Activated CD4-positive, alpha-beta T cell treated with anti-CD3 and anti-CD28 coated beads, Interleukin-2, Interleukin-4, amounts not matched to agents 100 ng/mL and 50 ng/mL, durations not matched to agents 16 hours and 8 hours (primary cell): ENCODE results near the gene ZNF14.
A peak's percentile ranks its signal among the peaks of the same experiment; 100 is the strongest.
"Not testable (repeated sequence)": the region's sequence is repeated elsewhere in the genome, so short reads cannot be mapped to it uniquely, and the experiment has no call there.

Source experiments
- DNase-seq: peaks from one replicate; pipeline ENCODE4 v3.0.0-alpha.2; 2020; ENCODE audit warnings: low spot score

ZNF14 gene

DNA sequence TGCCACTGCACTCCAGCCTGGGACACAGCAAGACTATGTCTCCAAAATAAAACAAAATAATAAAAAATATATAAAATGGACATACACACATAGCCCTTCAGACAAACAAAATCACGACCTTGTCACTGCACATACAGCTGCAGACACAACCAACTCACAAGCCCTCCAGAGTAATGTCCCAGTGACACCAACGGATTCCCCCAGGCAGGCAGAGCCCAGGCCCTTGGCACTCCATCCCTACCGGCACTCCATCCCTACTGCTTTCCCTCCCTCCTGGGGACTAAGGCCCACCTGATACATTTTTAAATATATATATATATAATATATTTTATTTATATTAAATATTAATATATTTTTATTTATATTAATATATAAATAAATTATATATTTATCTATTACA lies 45.8 kb downstream of the ZNF14 start:
- no peak for DNase-seq

DNA sequence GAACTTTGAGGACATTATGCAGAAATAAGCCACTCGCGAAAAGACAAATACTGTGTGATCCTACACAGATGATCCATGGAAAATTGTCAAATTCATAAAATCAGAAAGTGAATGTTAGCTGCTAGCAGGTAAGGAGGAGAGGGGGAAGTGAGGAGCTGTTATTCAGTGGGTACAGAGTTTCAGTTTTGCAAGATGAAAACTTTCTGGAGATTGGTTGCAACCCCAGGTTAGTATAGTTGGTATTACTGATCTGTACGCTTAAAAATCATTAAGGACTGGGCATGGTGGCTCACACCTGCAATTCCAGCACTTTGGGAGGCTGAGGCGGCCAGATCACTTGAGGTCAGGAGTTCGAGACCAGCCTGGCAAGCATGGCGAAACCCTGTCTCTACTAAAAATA lies 46.3 kb downstream of the ZNF14 start:
- no peak for DNase-seq

DNA sequence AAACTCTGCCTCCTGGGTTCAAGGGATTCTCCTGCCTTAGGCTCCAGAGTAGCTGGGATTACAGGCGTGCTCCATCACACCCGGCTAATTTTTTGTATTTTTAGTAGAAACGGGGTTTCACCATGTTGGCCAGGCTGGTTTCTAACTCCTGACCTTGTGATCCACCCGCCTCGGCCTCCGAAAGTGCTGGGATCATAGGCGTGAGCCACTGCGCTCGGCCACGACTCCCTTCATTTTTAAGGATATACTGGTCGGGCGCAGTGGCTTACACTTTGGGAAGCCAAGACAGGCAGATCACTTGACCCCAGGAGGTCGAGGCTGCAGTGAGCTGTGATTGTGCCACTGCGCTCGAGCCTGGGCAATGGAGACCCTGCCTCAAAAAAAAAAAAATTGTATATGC lies 46.8 kb downstream of the ZNF14 start:
- DNase-seq, result not testable (repeated sequence)

DNA sequence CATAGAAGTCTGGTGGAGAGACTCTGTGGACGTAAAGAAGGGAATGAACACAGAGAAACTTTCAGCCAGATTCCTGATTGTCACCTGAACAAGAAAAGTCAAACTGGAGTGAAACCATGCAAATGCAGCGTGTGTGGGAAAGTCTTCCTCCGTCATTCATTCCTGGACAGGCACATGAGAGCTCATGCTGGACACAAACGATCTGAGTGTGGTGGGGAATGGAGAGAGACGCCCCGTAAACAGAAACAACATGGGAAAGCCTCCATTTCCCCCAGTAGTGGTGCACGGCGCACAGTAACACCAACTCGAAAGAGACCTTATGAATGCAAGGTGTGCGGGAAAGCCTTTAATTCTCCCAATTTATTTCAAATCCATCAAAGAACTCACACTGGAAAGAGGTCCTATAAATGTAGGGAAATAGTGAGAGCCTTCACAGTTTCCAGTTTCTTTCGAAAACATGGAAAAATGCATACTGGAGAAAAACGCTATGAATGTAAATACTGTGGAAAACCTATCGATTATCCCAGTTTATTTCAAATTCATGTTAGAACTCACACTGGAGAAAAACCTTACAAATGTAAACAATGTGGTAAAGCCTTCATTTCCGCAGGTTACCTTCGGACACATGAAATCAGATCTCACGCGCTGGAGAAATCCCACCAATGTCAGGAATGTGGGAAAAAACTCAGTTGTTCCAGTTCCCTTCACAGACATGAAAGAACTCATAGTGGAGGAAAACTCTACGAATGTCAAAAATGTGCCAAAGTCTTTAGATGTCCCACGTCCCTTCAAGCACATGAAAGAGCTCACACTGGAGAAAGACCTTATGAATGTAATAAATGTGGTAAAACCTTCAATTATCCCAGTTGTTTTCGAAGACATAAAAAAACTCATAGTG lies 53.5 kb downstream of the ZNF14 start:
- no peak for DNase-seq

- no peak for DNase-seq
These were observed 55.3 kb downstream of the ZNF14 start for GRCh38 chr19:19677579-19677978.

- no peak for DNase-seq
These were observed 58.6 kb downstream of the ZNF14 start for GRCh38 chr19:19674315-19674714.

DNA sequence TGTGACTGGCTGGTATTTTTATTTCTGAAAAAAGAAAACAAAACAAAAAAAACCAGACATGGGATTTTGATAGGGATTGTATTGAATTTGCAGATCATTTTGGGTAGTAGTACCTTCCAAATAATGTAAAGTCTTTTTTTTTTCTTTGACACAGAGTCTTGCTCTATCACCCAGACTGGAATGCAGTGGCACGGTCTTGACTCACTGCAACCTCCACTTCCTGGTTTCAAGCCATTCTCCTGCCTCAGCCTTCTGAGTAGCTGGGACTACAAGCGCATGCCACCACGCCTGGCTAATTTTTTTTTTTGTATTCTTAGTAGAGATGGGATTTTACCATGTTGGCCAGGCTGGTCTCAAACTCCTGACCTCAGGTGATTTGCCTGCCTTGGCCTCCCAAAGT lies 60.1 kb downstream of the ZNF14 start:
- no peak for DNase-seq

DNA sequence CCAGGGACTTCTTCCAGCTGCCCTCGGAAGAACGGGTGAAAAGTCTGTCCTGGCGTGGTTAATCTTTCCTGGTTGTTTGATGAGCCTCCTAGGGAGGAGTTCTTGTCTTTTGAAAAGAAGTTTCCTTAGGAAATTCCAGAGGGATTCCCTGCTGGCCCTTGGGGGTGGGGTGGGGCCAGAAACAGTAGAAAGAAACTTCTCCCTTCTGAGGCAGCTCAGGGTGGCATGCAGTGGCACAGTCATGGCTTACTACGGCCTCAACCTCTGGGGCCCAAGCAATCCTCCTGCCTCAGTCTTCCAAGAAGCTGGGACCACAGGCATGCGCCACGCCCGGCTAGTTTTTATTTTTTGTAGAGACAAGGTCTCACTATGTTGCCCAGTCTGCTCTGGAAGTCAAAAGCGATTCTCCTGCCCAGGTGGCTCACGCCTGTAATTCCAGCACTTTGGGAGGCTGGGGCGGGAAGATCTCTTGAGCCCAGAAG lies 62.8 kb downstream of the ZNF14 start:
- no peak for DNase-seq

DNA sequence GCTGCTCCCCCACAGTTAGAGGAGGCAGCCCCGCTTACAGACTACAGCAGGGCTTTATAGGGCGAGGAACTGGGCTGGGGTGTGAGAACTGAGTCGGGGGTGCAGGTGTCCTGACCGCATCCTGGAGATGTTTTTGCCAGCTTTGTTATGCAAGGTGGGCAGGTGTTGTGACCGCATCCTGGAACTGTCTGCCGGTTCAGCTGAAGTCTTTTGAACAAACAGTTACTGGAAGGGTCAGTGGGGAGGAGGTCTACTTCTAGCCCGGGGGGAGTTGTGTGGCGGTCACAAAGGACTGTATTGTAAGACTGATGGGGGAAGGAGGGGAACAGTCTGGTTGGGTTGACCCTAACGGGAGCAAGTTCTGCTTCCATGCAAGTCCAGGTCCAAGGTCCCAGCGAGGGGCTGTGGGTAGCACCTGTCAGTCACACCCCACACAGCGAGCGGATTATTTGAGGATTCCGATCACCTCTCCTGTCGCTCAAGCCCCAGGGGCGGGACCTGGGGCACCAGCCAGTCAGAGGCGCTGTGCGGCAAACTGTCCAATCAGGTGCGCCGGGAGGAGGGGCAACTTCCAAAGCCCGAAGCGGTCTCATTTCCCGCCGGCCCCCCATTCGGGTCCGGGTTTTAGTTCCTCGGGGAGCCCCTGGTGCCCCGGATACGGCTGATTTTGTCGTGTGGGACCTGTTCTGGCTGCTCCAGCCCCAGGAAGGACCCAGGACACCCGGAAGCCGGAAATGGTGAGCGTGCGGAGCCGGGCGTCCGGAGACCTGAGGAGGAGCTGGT lies 64.5 kb downstream of the ZNF14 start, which contains the start of gene ZNF101:
TSS of gene ZNF101 (plus strand) at position 610 of the 783 bp plus-strand sequence. CDS start at position 735, 125 bp downstream.
- DNase-seq, result peak; percentile 98

DNA sequence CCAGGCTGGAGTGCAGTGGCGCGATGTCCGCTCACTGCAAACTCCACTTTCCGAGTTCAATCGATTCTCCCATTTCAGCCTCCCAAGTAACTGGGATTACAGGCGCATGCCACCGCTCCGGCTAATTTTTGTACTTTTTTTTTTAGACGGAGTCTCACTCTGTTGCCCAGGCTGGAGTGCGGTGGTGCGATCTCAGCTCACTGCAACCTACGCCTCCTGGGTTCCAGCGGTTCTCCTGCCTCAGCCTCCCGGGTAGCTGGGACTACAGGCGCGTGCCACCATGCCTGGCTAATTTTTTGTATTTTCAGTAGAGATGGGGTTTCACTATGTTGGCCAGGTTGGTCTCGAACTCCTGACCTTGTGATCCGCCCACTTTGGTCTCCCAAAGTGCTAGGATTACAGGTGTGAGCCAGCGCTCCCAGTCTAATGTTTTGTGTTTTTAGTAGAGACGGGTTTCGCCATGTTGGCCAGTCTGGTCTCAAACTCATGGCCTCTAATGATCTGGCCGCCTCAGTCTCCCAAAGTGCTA lies 67.4 kb downstream of the ZNF14 start:
- DNase-seq, result not testable (repeated sequence)

DNA sequence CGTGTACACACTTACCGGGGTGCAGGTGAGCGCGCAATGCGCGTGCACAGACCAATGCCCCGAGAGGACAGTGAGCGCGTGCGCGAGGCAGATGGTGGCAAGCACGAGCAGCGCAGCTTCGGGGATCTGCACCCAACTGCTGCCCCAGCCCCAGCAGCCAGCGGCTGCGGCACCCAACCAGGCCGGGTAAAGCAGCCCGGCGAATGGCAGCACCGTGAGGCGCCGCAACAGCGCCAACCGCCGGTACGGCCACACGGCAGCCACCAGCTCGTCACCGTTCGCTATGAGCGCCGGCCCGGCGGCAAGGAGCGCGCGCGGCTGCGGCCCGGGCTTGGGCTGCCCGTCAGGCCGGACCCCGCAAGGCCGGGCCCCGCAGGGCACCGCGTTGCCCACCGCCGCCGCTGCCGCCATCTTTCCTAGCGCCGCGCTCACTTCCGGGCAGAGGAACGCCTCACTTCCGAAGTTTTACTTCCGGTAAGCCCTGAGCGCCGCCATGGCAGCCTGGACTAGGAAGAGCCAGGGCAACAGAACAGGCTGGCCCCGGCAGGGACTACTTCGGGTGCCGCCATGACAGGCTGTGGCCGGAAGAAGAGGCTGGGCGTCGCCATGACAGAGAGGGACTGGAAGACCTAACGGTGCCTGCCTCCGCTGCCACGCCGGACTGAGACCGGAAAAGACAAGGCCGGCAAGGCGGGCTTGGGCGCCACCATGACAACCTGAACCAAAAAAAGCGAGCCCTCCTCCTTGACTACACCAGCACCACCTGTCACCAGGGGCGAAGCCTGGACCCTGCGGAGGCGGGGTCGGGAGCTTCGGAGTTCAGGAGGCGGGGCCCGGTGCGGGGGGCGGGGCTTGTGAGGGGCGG lies 69.4 kb downstream of the ZNF14 start, which contains the start of gene ATP13A1:
TSS of gene ATP13A1 (minus strand) at position 421 of the 865 bp plus-strand sequence. CDS start at position 411, 10 bp downstream.
- DNase-seq, result peak; percentile 97

GRCh38 chr19:19662871-19663255 lies 70.0 kb downstream of the ZNF14 start:
- DNase-seq, result no peak

GRCh38 chr19:19662344-19662743 lies 70.6 kb downstream of the ZNF14 start:
- DNase-seq, result no peak

GRCh38 chr19:19661675-19662251 lies 71.1 kb downstream of the ZNF14 start:
- DNase-seq, result peak; percentile 84

GRCh38 chr19:19661141-19661674 lies 71.7 kb downstream of the ZNF14 start:
- no peak for DNase-seq
